ENCODE measurements around the gene TMEM131.

The TMEM131 gene

GRCh38 chr2:97845818-97846217, 149.9 kb downstream of the TMEM131 start:
- no peaks in the 10 kb centered on the region for H3K9me3 ChIP-seq
- TF ChIP-seq, protein P1, sequence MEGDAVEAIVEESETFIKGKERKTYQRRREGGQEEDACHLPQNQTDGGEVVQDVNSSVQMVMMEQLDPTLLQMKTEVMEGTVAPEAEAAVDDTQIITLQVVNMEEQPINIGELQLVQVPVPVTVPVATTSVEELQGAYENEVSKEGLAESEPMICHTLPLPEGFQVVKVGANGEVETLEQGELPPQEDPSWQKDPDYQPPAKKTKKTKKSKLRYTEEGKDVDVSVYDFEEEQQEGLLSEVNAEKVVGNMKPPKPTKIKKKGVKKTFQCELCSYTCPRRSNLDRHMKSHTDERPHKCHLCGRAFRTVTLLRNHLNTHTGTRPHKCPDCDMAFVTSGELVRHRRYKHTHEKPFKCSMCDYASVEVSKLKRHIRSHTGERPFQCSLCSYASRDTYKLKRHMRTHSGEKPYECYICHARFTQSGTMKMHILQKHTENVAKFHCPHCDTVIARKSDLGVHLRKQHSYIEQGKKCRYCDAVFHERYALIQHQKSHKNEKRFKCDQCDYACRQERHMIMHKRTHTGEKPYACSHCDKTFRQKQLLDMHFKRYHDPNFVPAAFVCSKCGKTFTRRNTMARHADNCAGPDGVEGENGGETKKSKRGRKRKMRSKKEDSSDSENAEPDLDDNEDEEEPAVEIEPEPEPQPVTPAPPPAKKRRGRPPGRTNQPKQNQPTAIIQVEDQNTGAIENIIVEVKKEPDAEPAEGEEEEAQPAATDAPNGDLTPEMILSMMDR (IDR thresholded peaks at IDR 0.05) = no peak
- DNase-seq = no peak
- no peak overlapping the region for H3K27ac ChIP-seq
- H3K4me3 ChIP-seq = no peak overlapping the region
- intact Hi-C loops (cut with DNase I; ENCODE audit: low total_unique reads) = no loop called here
- H3K36me3 ChIP-seq = peaks cover 2 to 7% (median 3%) of the 10 kb centered on the region in 3 donors
- H3K27me3 ChIP-seq = no peaks in the 10 kb centered on the region
- peaks cover 0 to 16% (median 0%) of the 10 kb centered on the region in 4 donors for H3K4me1 ChIP-seq

- H3K36me3 ChIP-seq = peaks cover 9 to 13% (median 10%) of the 10 kb centered on the region in 3 donors
- no peak for DNase-seq
- intact Hi-C loops (cut with DNase I; ENCODE audit: low total_unique reads) = no loop called here
- no peak overlapping the region for H3K27ac ChIP-seq
- no peaks in the 10 kb centered on the region for H3K9me3 ChIP-seq
- H3K27me3 ChIP-seq = no peaks in the 10 kb centered on the region
- H3K4me1 ChIP-seq = peaks cover 0 to 16% (median 0%) of the 10 kb centered on the region in 4 donors
- TF ChIP-seq, protein P1 (IDR thresholded peaks at IDR 0.05) = no peak
- no peak overlapping the region for H3K4me3 ChIP-seq
Observed at GRCh38 chr2:97845133-97845532, 150.6 kb downstream of the TMEM131 start.

DNA sequence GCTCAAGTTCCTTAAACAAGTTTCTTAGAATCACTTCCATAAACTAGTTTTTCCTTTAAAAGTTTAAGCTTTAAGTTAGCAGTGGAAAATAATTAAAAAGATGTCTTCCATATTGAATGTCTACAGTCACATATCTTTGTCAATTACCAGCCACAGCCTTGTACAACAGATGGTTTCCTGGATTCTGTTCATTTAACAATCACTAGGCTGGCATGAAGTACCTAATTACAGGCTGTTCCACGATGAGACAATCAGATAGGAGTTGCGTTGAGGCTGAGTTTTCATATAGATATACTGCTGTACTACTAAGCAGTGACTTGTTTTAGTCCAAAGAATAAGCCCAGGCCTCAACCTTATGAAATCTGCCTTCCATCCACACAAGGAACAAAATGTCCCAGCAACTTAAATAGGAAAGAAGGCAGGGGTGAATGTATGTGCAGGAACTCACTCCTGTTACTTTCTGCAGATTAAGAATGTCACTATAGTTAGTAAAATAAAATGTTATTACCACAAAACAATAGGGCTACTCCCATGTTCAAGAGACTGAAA, 151.4 kb downstream of the TMEM131 start:
- H3K27me3 ChIP-seq = no peaks in the 10 kb centered on the region
- TF ChIP-seq, protein P1 (IDR thresholded peaks at IDR 0.05) = no peak
- H3K36me3 ChIP-seq = peaks cover 14 to 17% (median 15%) of the 10 kb centered on the region in 3 donors
- intact Hi-C loops (cut with DNase I; ENCODE audit: low total_unique reads) = no loop called here
- DNase-seq = no peak
- H3K27ac ChIP-seq = no peak overlapping the region
- H3K4me3 ChIP-seq = no peak overlapping the region
- H3K9me3 ChIP-seq = no peaks in the 10 kb centered on the region
- H3K4me1 ChIP-seq = peaks cover 0 to 15% (median 0%) of the 10 kb centered on the region in 4 donors

DNA sequence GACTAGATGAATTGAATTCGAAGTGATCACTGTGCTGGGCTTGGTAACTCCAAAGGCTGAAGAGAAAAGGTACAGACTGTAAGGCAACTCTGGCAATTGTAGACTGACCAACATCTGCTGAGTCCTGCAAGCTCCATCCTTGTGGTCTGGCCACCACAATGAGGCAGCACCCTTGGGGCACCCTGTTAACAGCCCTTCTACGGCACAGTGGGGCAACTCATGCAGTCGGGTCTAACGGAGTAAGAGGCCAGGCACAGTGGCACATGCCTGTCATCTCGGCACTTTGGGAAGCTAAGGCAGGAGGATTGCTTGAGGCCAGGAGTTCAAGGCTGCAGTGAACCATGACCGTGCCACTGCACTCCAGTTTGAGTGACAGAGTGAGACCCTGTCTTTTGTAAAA, 155.6 kb downstream of the TMEM131 start:
- no peak overlapping the region for H3K4me3 ChIP-seq
- intact Hi-C loops (cut with DNase I; ENCODE audit: low total_unique reads) = no loop called here
- H3K9me3 ChIP-seq = no peaks in the 10 kb centered on the region
- no peaks in the 10 kb centered on the region for H3K4me1 ChIP-seq
- TF ChIP-seq, protein P1 (IDR thresholded peaks at IDR 0.05) = no peak
- peaks cover 18 to 27% (median 21%) of the 10 kb centered on the region in 3 donors for H3K36me3 ChIP-seq
- no peaks in the 10 kb centered on the region for H3K27me3 ChIP-seq
- no peak for DNase-seq
- no peak overlapping the region for H3K27ac ChIP-seq

- intact Hi-C loops (cut with DNase I; ENCODE audit: low total_unique reads) = no loop called here
- peaks cover 3 to 14% (median 6%) of the 10 kb centered on the region in 3 donors for H3K36me3 ChIP-seq
- H3K4me1 ChIP-seq = peaks cover 0 to 18% (median 5%) of the 10 kb centered on the region in 4 donors
- TF ChIP-seq, protein P1 (IDR thresholded peaks at IDR 0.05) = no peak
- H3K27ac ChIP-seq = no peak overlapping the region
- H3K4me3 ChIP-seq = no peak overlapping the region
- H3K27me3 ChIP-seq = no peaks in the 10 kb centered on the region
- no peaks in the 10 kb centered on the region for H3K9me3 ChIP-seq
- no peak for DNase-seq
Observed at GRCh38 chr2:97834610-97835009, 161.1 kb downstream of the TMEM131 start.

Measured in tibial artery (tissue), 4 donors.